ENCODE results near the gene HLA-E.
"Not testable (repeated sequence)": the region's sequence is repeated elsewhere in the genome, so short reads cannot be mapped to it uniquely, and the experiment has no call there.

The HLA-E gene

GRCh38 chr6:30515106-30515505, 25.8 kb downstream of the HLA-E start:
- H3K4me3 ChIP-seq (ENCODE audit: low read length, poor library complexity, severe bottlenecking), result peak overlapping the region; percentile 69
- no peaks in the 10 kb centered on the region for H3K27me3 ChIP-seq (ENCODE audit: insufficient read depth, low read length, poor library complexity, severe bottlenecking)
- no peaks in the 10 kb centered on the region for H4K20me1 ChIP-seq (ENCODE audit: insufficient read depth, low read length, poor library complexity, severe bottlenecking)
- peak overlapping the region; percentile 74 for H3K4me2 ChIP-seq (ENCODE audit: low read depth, low read length, poor library complexity, severe bottlenecking)
- H2AFZ ChIP-seq (ENCODE audit: low read length), result no peak overlapping the region
- H3K9ac ChIP-seq (ENCODE audit: low read depth, low read length, poor library complexity, severe bottlenecking), result peak overlapping the region; percentile 78
- H3K9me3 ChIP-seq (ENCODE audit: insufficient read depth, low read depth, low read length), result no peaks in the 10 kb centered on the region
- H3K79me2 ChIP-seq (ENCODE audit: insufficient read depth, low read length), result peaks cover 8% of the 10 kb centered on the region; the same call in 1 of the 2 replicates
- no peaks in the 10 kb centered on the region for H3K9me2 ChIP-seq (replicated peaks; ENCODE audit: low read depth, low read length)
- H3K36me3 ChIP-seq (ENCODE audit: insufficient read depth, low read length), result no peaks in the 10 kb centered on the region
- H3F3A ChIP-seq (ENCODE audit: low read depth), result peaks cover 12% of the 10 kb centered on the region
- peaks cover 59% of the 10 kb centered on the region for H3K4me1 ChIP-seq (ENCODE audit: insufficient read depth, low read length, poor library complexity, severe bottlenecking)
- TF ChIP-seq CTCF (conservative IDR thresholded peaks at IDR 0.05; ENCODE audit: low read length) (no peak), EZH2phosphoT487 (IDR thresholded peaks at IDR 0.05; ENCODE audit: borderline replicate concordance) (no peak)

- Histone ChIP-seq H3K9ac (ENCODE audit: low read depth, low read length, poor library complexity, severe bottlenecking) (peak overlapping the region; percentile 78), H3K4me1 (ENCODE audit: insufficient read depth, low read length, poor library complexity, severe bottlenecking) (peaks cover 49% of the 10 kb centered on the region), H3K79me2 (ENCODE audit: insufficient read depth, low read length) (peaks cover 8% of the 10 kb centered on the region; the same call in 1 of the 2 replicates), H3K9me2 (replicated peaks; ENCODE audit: low read depth, low read length) (no peaks in the 10 kb centered on the region), H3K4me3 (ENCODE audit: low read length, poor library complexity, severe bottlenecking) (peak overlapping the region; percentile 69), H3F3A (ENCODE audit: low read depth) (peaks cover 9% of the 10 kb centered on the region), H3K4me2 (ENCODE audit: low read depth, low read length, poor library complexity, severe bottlenecking) (peak overlapping the region; percentile 74), H3K9me3 (ENCODE audit: insufficient read depth, low read depth, low read length) (no peaks in the 10 kb centered on the region), H3K36me3 (ENCODE audit: insufficient read depth, low read length) (no peaks in the 10 kb centered on the region), H2AFZ (ENCODE audit: low read length) (peak overlapping the region; percentile 17; the same call in 1 of the 2 replicates), H3K27me3 (ENCODE audit: insufficient read depth, low read length, poor library complexity, severe bottlenecking) (no peaks in the 10 kb centered on the region), H4K20me1 (ENCODE audit: insufficient read depth, low read length, poor library complexity, severe bottlenecking) (no peaks in the 10 kb centered on the region)
- TF ChIP-seq CTCF (conservative IDR thresholded peaks at IDR 0.05; ENCODE audit: low read length) (no peak), EZH2phosphoT487 (IDR thresholded peaks at IDR 0.05; ENCODE audit: borderline replicate concordance) (no peak)
Observed at GRCh38 chr6:30515944-30516753, 26.8 kb downstream of the HLA-E start.

- not testable (repeated sequence) for H3K36me3 ChIP-seq (ENCODE audit: insufficient read depth, low read length); H3K27me3 ChIP-seq (ENCODE audit: insufficient read depth, low read length, poor library complexity, severe bottlenecking); H2AFZ ChIP-seq (ENCODE audit: low read length); H3K9me2 ChIP-seq (replicated peaks; ENCODE audit: low read depth, low read length); H4K20me1 ChIP-seq (ENCODE audit: insufficient read depth, low read length, poor library complexity, severe bottlenecking); H3K9me3 ChIP-seq (ENCODE audit: insufficient read depth, low read depth, low read length); H3K79me2 ChIP-seq (ENCODE audit: insufficient read depth, low read length); H3F3A ChIP-seq (ENCODE audit: low read depth)
- peak overlapping the region; percentile 78 for H3K9ac ChIP-seq (ENCODE audit: low read depth, low read length, poor library complexity, severe bottlenecking)
- peak overlapping the region; percentile 49 for H3K4me3 ChIP-seq (ENCODE audit: low read length, poor library complexity, severe bottlenecking)
- H3K4me2 ChIP-seq (ENCODE audit: low read depth, low read length, poor library complexity, severe bottlenecking), result peak overlapping the region; percentile 74
- peaks cover 43% of the 10 kb centered on the region for H3K4me1 ChIP-seq (ENCODE audit: insufficient read depth, low read length, poor library complexity, severe bottlenecking)
Observed at GRCh38 chr6:30516754-30517076, 27.4 kb downstream of the HLA-E start.

GRCh38 chr6:30517767-30518504, 28.6 kb downstream of the HLA-E start:
- not testable (repeated sequence) for H2AFZ ChIP-seq (ENCODE audit: low read length); H3F3A ChIP-seq (ENCODE audit: low read depth); H3K36me3 ChIP-seq (ENCODE audit: insufficient read depth, low read length); H3K9me3 ChIP-seq (ENCODE audit: insufficient read depth, low read depth, low read length); H4K20me1 ChIP-seq (ENCODE audit: insufficient read depth, low read length, poor library complexity, severe bottlenecking); H3K27me3 ChIP-seq (ENCODE audit: insufficient read depth, low read length, poor library complexity, severe bottlenecking); H3K4me3 ChIP-seq (ENCODE audit: low read length, poor library complexity, severe bottlenecking); H3K79me2 ChIP-seq (ENCODE audit: insufficient read depth, low read length); H3K4me2 ChIP-seq (ENCODE audit: low read depth, low read length, poor library complexity, severe bottlenecking); H3K9me2 ChIP-seq (replicated peaks; ENCODE audit: low read depth, low read length)
- H3K9ac ChIP-seq (ENCODE audit: low read depth, low read length, poor library complexity, severe bottlenecking), result peak overlapping the region; percentile 59
- peaks cover 38% of the 10 kb centered on the region for H3K4me1 ChIP-seq (ENCODE audit: insufficient read depth, low read length, poor library complexity, severe bottlenecking)

- peaks cover 35% of the 10 kb centered on the region for H3K4me1 ChIP-seq (ENCODE audit: insufficient read depth, low read length, poor library complexity, severe bottlenecking)
- not testable (repeated sequence) for H3K79me2 ChIP-seq (ENCODE audit: insufficient read depth, low read length)
Observed at GRCh38 chr6:30518505-30519145, 29.3 kb downstream of the HLA-E start.

More at GRCh38 chr6:30518505-30519145, 29.3 kb downstream of the HLA-E start:
- not testable (repeated sequence) for H3F3A ChIP-seq (ENCODE audit: low read depth); H4K20me1 ChIP-seq (ENCODE audit: insufficient read depth, low read length, poor library complexity, severe bottlenecking); H3K9me2 ChIP-seq (replicated peaks; ENCODE audit: low read depth, low read length); H3K36me3 ChIP-seq (ENCODE audit: insufficient read depth, low read length); H3K4me2 ChIP-seq (ENCODE audit: low read depth, low read length, poor library complexity, severe bottlenecking); H3K9me3 ChIP-seq (ENCODE audit: insufficient read depth, low read depth, low read length); H3K9ac ChIP-seq (ENCODE audit: low read depth, low read length, poor library complexity, severe bottlenecking); H3K27me3 ChIP-seq (ENCODE audit: insufficient read depth, low read length, poor library complexity, severe bottlenecking); H3K4me3 ChIP-seq (ENCODE audit: low read length, poor library complexity, severe bottlenecking); H2AFZ ChIP-seq (ENCODE audit: low read length)

Data from Loucy (cell line).